Smooth muscle cell (in vitro differentiated cells): Measurements from ENCODE around the gene ATR. TPM values are rescaled to one million over a fixed set of nuclear protein-coding genes. Genes with fewer than 3 reads are reported as not detected.

Experiments used
- DNase-seq: peaks from one replicate; lab custom pipeline; 2025; ENCODE audit not compliant: unreplicated experiment; lab: John Stamatoyannopoulos, UW
- H2AFZ ChIP-seq: fragments of 200-600 bp; sonication (generic); 2 replicates; pipeline ENCODE4 v1.6.0; 2016; ENCODE audit warnings: antibody characterized with exemption, low read depth, mild to moderate bottlenecking
- H3F3A ChIP-seq: fragments of 200-600 bp; sonication (generic); 2 replicates; pipeline ENCODE4 v1.6.0; 2017; ENCODE audit warnings: antibody characterized with exemption, low read depth
- H3K27ac ChIP-seq: fragments of 200-600 bp; sonication (generic); 2 replicates; pipeline ENCODE4 v1.5.1; 2016; ENCODE audit warnings: low read depth, mild to moderate bottlenecking
- H3K27me3 ChIP-seq: fragments of 200-600 bp; sonication (generic); 2 replicates; pipeline ENCODE4 v1.6.1; 2016; ENCODE audit warnings: low read depth, mild to moderate bottlenecking
- H3K36me3 ChIP-seq: fragments of 200-600 bp; sonication (generic); 2 replicates; pipeline ENCODE4 v1.5.1; 2016; ENCODE audit warnings: low read depth
- H3K4me1 ChIP-seq: fragments of 200-600 bp; sonication (generic); 2 replicates; pipeline ENCODE4 v1.5.1; 2016; ENCODE audit warnings: low read depth
- H3K4me2 ChIP-seq: fragments of 200-600 bp; sonication (generic); 2 replicates; pipeline ENCODE4 v1.6.0; 2016; ENCODE audit warnings: mild to moderate bottlenecking
- H3K4me3 ChIP-seq: fragments of 200-600 bp; sonication (generic); 2 replicates; pipeline ENCODE4 v1.5.1; 2016; ENCODE audit warnings: mild to moderate bottlenecking
- H3K79me2 ChIP-seq: fragments of 200-600 bp; sonication (generic); 2 replicates; pipeline ENCODE4 v1.6.0; 2016; ENCODE audit warnings: low read depth, mild to moderate bottlenecking
- H3K9ac ChIP-seq: fragments of 200-600 bp; sonication (generic); 2 replicates; pipeline ENCODE4 v1.6.0; 2016; ENCODE audit warnings: low read depth
- H3K9me3 ChIP-seq: fragments of 200-600 bp; sonication (generic); replicated peaks from 2 replicates; pipeline ENCODE4 v1.5.1; 2016; ENCODE audit warnings: low read depth
- H4K20me1 ChIP-seq: fragments of 200-600 bp; sonication (generic); 2 replicates; pipeline ENCODE4 v1.6.0; 2016; ENCODE audit warnings: low read depth
- CTCF ChIP-seq: fragments of 200-600 bp; sonication (generic); IDR thresholded peaks from 2 replicates; pipeline ENCODE4 v1.5.1; 2017; ENCODE audit warnings: borderline replicate concordance, mild to moderate bottlenecking, antibody characterized with exemption; ENCODE audit not compliant: insufficient read depth, poor library complexity, severe bottlenecking
- WGBS: methylation state at CpG from one replicate; pipeline ENCODE4 v1.1.7; 2016; ENCODE audit warnings: low lambda C conversion rate; 5-methylcytosine and 5-hydroxymethylcytosine counted together
- polyA plus RNA-seq: library from polyadenylated mRNA; unstranded; fragments of >200 nt; fragmentation: Nextera tagmentation; extraction: Ambion mirVana; gene quantifications from 2 replicates; pipeline ENCODE4 v1.2.1, GENCODE V29; 2016
- total RNA-seq: library from RNA; depleted of rRNA; stranded (reverse); fragments of >200 nt; gene quantifications from 2 replicates; pipeline ENCODE4 v1.2.3, GENCODE V29; 2014

ATR gene
- total and polyA plus RNA-seq, 2 experiments from 2014 or later = 8.8 to 22.5 TPM

GRCh38 chr3:142602619-142603385 lies 24.3 kb upstream of the ATR start:
- Histone ChIP-seq H3F3A (no peaks in the 10 kb centered on the region), H2AFZ (no peak overlapping the region), H3K4me2 (no peak overlapping the region), H3K9ac (no peak overlapping the region), H3K27me3 (peaks cover under 1% of the 10 kb centered on the region), H4K20me1 (no peaks in the 10 kb centered on the region), H3K4me3 (no peak overlapping the region), H3K9me3 (no peaks in the 10 kb centered on the region), H3K27ac (no peak overlapping the region), H3K36me3 (no peaks in the 10 kb centered on the region), H3K4me1 (no peaks in the 10 kb centered on the region), H3K79me2 (no peaks in the 10 kb centered on the region)
- no peak for DNase-seq
- WGBS = 95% methylated on average over 13 of the region's 13 CpGs
- TF ChIP-seq CTCF = no peak

GRCh38 chr3:142601713-142602112 lies 23.2 kb upstream of the ATR start:
- no peak for DNase-seq
- H3K4me1 ChIP-seq = peaks cover 5% of the 10 kb centered on the region
- TF ChIP-seq CTCF = no peak
- no peak overlapping the region for H3K27ac ChIP-seq
- no peak overlapping the region for H2AFZ ChIP-seq
- whole genome bisulfite sequencing = 89% methylated on average over 4 of the region's 4 CpGs
- H3K4me3 ChIP-seq = no peak overlapping the region
- no peaks in the 10 kb centered on the region for H3F3A ChIP-seq
- H4K20me1 ChIP-seq = no peaks in the 10 kb centered on the region
- no peaks in the 10 kb centered on the region for H3K79me2 ChIP-seq
- H3K9me3 ChIP-seq = no peaks in the 10 kb centered on the region
- H3K27me3 ChIP-seq = peaks cover 5% of the 10 kb centered on the region
- H3K9ac ChIP-seq = no peak overlapping the region
- no peak overlapping the region for H3K4me2 ChIP-seq
- no peaks in the 10 kb centered on the region for H3K36me3 ChIP-seq

GRCh38 chr3:142597906-142598305 lies 19.4 kb upstream of the ATR start:
- peaks cover 2% of the 10 kb centered on the region for H3F3A ChIP-seq
- H3K9ac ChIP-seq = no peak overlapping the region
- WGBS = 64% methylated on average over 3 of the region's 3 CpGs
- TF ChIP-seq CTCF = no peak
- no peak overlapping the region for H3K27ac ChIP-seq
- no peaks in the 10 kb centered on the region for H3K36me3 ChIP-seq
- no peaks in the 10 kb centered on the region for H3K79me2 ChIP-seq
- H3K9me3 ChIP-seq = no peaks in the 10 kb centered on the region
- peaks cover 11% of the 10 kb centered on the region for H3K4me1 ChIP-seq
- no peak for DNase-seq
- no peak overlapping the region for H2AFZ ChIP-seq
- H3K4me2 ChIP-seq = no peak overlapping the region
- no peaks in the 10 kb centered on the region for H4K20me1 ChIP-seq
- H3K27me3 ChIP-seq = peaks cover 5% of the 10 kb centered on the region
- H3K4me3 ChIP-seq = no peak overlapping the region

- Histone ChIP-seq H3K79me2 (no peaks in the 10 kb centered on the region), H3K4me1 (peaks cover 11% of the 10 kb centered on the region), H3K9ac (no peak overlapping the region), H3K27me3 (peaks cover 5% of the 10 kb centered on the region), H4K20me1 (no peaks in the 10 kb centered on the region), H3K4me3 (peak overlapping the region; percentile 61), H3K36me3 (no peaks in the 10 kb centered on the region), H3K4me2 (peak overlapping the region; percentile 90), H3K9me3 (no peaks in the 10 kb centered on the region), H3K27ac (no peak overlapping the region), H2AFZ (peak overlapping the region; percentile 92), H3F3A (peaks cover 2% of the 10 kb centered on the region)
- 14% methylated on average over 5 of the region's 5 CpGs for WGBS
- no peak for DNase-seq
- TF ChIP-seq CTCF = no peak
Observed at GRCh38 chr3:142596726-142597088, 18.2 kb upstream of the ATR start.
